ENCODE results near the gene SPDL1. TPM values are rescaled to one million over a fixed set of nuclear protein-coding genes. Genes with fewer than 3 reads are reported as not detected.

SPDL1 gene
- total and polyA plus RNA-seq, 2 of the 8 experiments (the other 6 are each of a cell fraction or from before 2014, with no cell fraction given) = 16.9 to 44.5 TPM

GRCh38 chr5:169538944-169539343 is 44.6 kb upstream of the SPDL1 start:
- ChIA-PET CTCF (ENCODE audit: partially characterized antibody) (interaction anchor here (0.6 kb wide), 2 partner anchors 226 to 812 kb away, joined by 3 read pairs; no protein-coding TSS in a partner anchor), POLR2A (ENCODE audit: partially characterized antibody) (no interaction called here)
- H4K8ac ChIP-seq (ENCODE audit: extremely low read depth, insufficient read depth, low read length) = no peak overlapping the region
- H3K4ac ChIP-seq (replicated peaks; ENCODE audit: insufficient read length, low read depth, low read length) = no peak overlapping the region
- 82% methylated on average over 1 of the region's 1 CpG; no CpG with 5 or more reads in 1 of the 2 experiments for WGBS, 2 experiments (ENCODE audit: extremely low coverage in 1 of 2, insufficient coverage in 1 of 2, insufficient read length in 1 of 2, insufficient replicate concordance in 2 of 2, low coverage in 1 of 2, low lambda C conversion rate in 2 of 2, missing lambda C conversion rate in 1 of 2)
- H2AK5ac ChIP-seq (ENCODE audit: low read depth, low read length) = no peak overlapping the region
- no peaks in the 10 kb centered on the region for H3K4me1 ChIP-seq (replicated peaks in 1 of 4; ENCODE audit: control insufficient read depth in 3 of 4, insufficient read depth in 4 of 4, low read length in 3 of 4)
- H3K79me1 ChIP-seq (ENCODE audit: low read depth, low read length) = no peaks in the 10 kb centered on the region
- no peak overlapping the region for H2BK120ac ChIP-seq (replicated peaks; ENCODE audit: low read depth, low read length)
- no peak overlapping the region for H4K91ac ChIP-seq (replicated peaks; ENCODE audit: insufficient read length, low read length)
- H3K23me2 ChIP-seq (ENCODE audit: low read depth, low read length) = no peaks in the 10 kb centered on the region
- H3K9me3 ChIP-seq (ENCODE audit: insufficient read depth in 2 of 2, low read depth in 1 of 2, low read length in 1 of 2) = no peaks in the 10 kb centered on the region
- DNase-seq (ENCODE audit: low read depth in 1 of 2, low spot score in 2 of 2) = no peak
- H2BK15ac ChIP-seq (ENCODE audit: low read length) = no peak overlapping the region
- H3K27ac ChIP-seq (ENCODE audit: low read depth, low read length) = no peak overlapping the region
- no peaks in the 10 kb centered on the region for H3K79me2 ChIP-seq (ENCODE audit: control insufficient read depth in 1 of 2, insufficient read depth in 2 of 2, low read length in 2 of 2)
- no peak overlapping the region for H3K4me2 ChIP-seq (ENCODE audit: insufficient read depth in 1 of 2, low read depth in 2 of 2, low read length in 2 of 2)
- no peak overlapping the region for H3K18ac ChIP-seq (ENCODE audit: extremely low read depth, low read length)
- H3K14ac ChIP-seq (ENCODE audit: insufficient read length) = no peak overlapping the region
- TF ChIP-seq SUZ12 (IDR thresholded peaks at IDR 0.05; ENCODE audit: low read length) (no peak), E2F6 (IDR thresholded peaks at IDR 0.05) (no peak)
- H4K5ac ChIP-seq (ENCODE audit: insufficient read length, low read depth, low read length) = no peak overlapping the region
- H2AFZ ChIP-seq (ENCODE audit: low read length) = no peak overlapping the region
- FAIRE-seq = no peak
- H3K23ac ChIP-seq (ENCODE audit: insufficient read length) = no peak overlapping the region
- no peak overlapping the region for H2BK12ac ChIP-seq (ENCODE audit: low read depth, low read length)
- H3K27me3 ChIP-seq (replicated peaks in 1 of 4; ENCODE audit: control insufficient read depth in 3 of 4, extremely low read depth in 1 of 4, insufficient read depth in 3 of 4, low read length in 3 of 4) = no peaks in the 10 kb centered on the region
- no peak overlapping the region for H2BK5ac ChIP-seq (ENCODE audit: low read depth, low read length)
- H2BK20ac ChIP-seq (ENCODE audit: low read length) = no peak overlapping the region
- H4K20me1 ChIP-seq (replicated peaks in 1 of 2; ENCODE audit: control insufficient read depth in 1 of 2, insufficient read depth in 2 of 2, low read length in 2 of 2) = no peaks in the 10 kb centered on the region
- no peak overlapping the region for H3K9ac ChIP-seq (replicated peaks in 1 of 4; ENCODE audit: extremely low read depth in 1 of 4, low read depth in 3 of 4, low read length in 3 of 4)
- no peak overlapping the region for H3K56ac ChIP-seq (replicated peaks; ENCODE audit: insufficient read length, low read depth, low read length)
- H3K4me3 ChIP-seq (ENCODE audit: extremely low read depth in 1 of 4, insufficient read depth in 2 of 4, low read depth in 3 of 4, low read length in 4 of 4) = no peak overlapping the region
- no peaks in the 10 kb centered on the region for H3K36me3 ChIP-seq (ENCODE audit: control insufficient read depth in 2 of 4, insufficient read depth in 4 of 4, low read length in 3 of 4)
